SK-N-SH treated with all-trans-retinoic acid at 6 μM for 48 hours (cell line): ENCODE results near the gene VPS54.

Source experiments
- PATZ1 ChIP-seq: fragments of 250-450 bp; sonication (Bioruptor Pico); IDR thresholded peaks from 2 replicates; pipeline ENCODE4 v1.8.0; 2020; ENCODE audit warnings: mild to moderate bottlenecking, moderate library complexity, borderline replicate concordance
- ZNF70 ChIP-seq: fragments of 450-650 bp; formaldehyde crosslinking; IDR thresholded peaks from 2 replicates; pipeline ENCODE4 v1.5.0; 2020; ENCODE audit warnings: mild to moderate bottlenecking, moderate library complexity

- TF ChIP-seq ZNF70 (CRISPR knock-in tag) = no peak
- no peak for TF ChIP-seq PATZ1 (CRISPR knock-in tag)
These were observed 16.0 kb downstream of the VPS54 start for GRCh38 chr2:64003239-64003638.
